K562 (cell line): Measurements from ENCODE around the gene CELF4. TPM values are rescaled to one million over a fixed set of nuclear protein-coding genes. Genes with fewer than 3 reads are reported as not detected.
A peak's percentile ranks its signal among the peaks of the same experiment; 100 is the strongest.
"Not testable (repeated sequence)": the region's sequence is repeated elsewhere in the genome, so short reads cannot be mapped to it uniquely, and the experiment has no call there.

ENCODE experiments used
- ATAC-seq: fragments of 200-7000 bp; cut with Tn5 transposase; 3 replicates; pipeline ENCODE4 v1.9.1; 2020; ENCODE audit warnings: moderate library complexity
- BruUV-seq: library from RNA; stranded (reverse); fragments of 400-500 nt; replicated peaks from 2 replicates; lab custom pipeline; 2021; lab: Mats Ljungman, UMichigan
- CTCF ChIA-PET: fragments of 300-600 bp; formaldehyde crosslinking; extraction: SDS; loops from one replicate; lab custom pipeline; 2021; ENCODE audit warnings: low intra/inter-chr PET ratio; lab: Yijun Ruan, JAX
- POLR2A ChIA-PET: fragments of 300-600, 350-650 bp; sonication (Branson Sonifier 250); formaldehyde crosslinking; extraction: SDS; loops from one replicate; lab custom pipeline; 2021; ENCODE audit warnings: antibody characterized with exemption, inconsistent platforms; lab: Yijun Ruan, JAX
- DNase-seq, 4 experiments: peaks; one replicate each; pipeline versions ENCODE4 v3.0.0 to v3.0.0-alpha.2; 2011 to 2018; ENCODE audit warnings: low spot score in 3 of 4, mixed read lengths in 3 of 4; ENCODE audit errors: extremely low read depth in 1 of 4
- FAIRE-seq: peaks from 2 replicates; lab custom pipeline; 2011; peaks lifted over from hg19 to GRCh38; lab: Jason Lieb, UNC
- H2AFZ ChIP-seq: 2 replicates; pipeline ENCODE4 v1.6.0; 2011; ENCODE audit warnings: low read depth, low read length, control low read depth, inconsistent platforms
- H3K27ac ChIP-seq: fragments of 200-600 bp; 3 replicates; pipeline ENCODE4 v1.8.0; 2011; ENCODE audit warnings: low read depth, mild to moderate bottlenecking, control low read depth, inconsistent platforms, low read length, moderate library complexity, mixed read lengths; ENCODE audit errors: extremely low read depth
- H3K27me3 ChIP-seq, 2 experiments: fragments of 300-600 bp in 1 of 2; 2 replicates in 1 of 2; 3 replicates in 1 of 2; pipeline versions ENCODE4 v1.6.0 to v1.8.0; 2011; ENCODE audit warnings: inconsistent platforms in 2 of 2, low read length in 2 of 2, mild to moderate bottlenecking in 1 of 2, mixed read lengths in 1 of 2, moderate library complexity in 1 of 2; ENCODE audit not compliant: control insufficient read depth in 2 of 2, insufficient read depth in 2 of 2
- H3K36me3 ChIP-seq: fragments of 300-600 bp; 3 replicates; pipeline ENCODE4 v1.8.0; 2011; ENCODE audit warnings: mild to moderate bottlenecking, low read length, inconsistent platforms; ENCODE audit not compliant: control insufficient read depth, insufficient read depth
- H3K4me1 ChIP-seq, 2 experiments: fragments of 200-600 bp in 1 of 2; replicated peaks in 1 of 2; 2 replicates in 1 of 2; 3 replicates in 1 of 2; pipeline versions ENCODE4 v1.5.1 to v1.8.0; 2011; ENCODE audit warnings: inconsistent platforms in 2 of 2, low read length in 2 of 2, mild to moderate bottlenecking in 1 of 2, mixed read lengths in 1 of 2, moderate library complexity in 1 of 2; ENCODE audit not compliant: control insufficient read depth in 2 of 2, insufficient read depth in 2 of 2
- H3K4me2 ChIP-seq: 2 replicates; pipeline ENCODE4 v1.6.1; 2011; ENCODE audit warnings: low read length, control low read depth, inconsistent platforms, mixed read lengths; ENCODE audit not compliant: insufficient read depth
- H3K4me3 ChIP-seq: fragments of 200-600 bp; sonication (generic), shearing (Covaris generic); 2 replicates; pipeline ENCODE4 v1.5.1; 2016; ENCODE audit warnings: control low read depth, inconsistent platforms
- H3K79me2 ChIP-seq: fragments of 200-600 bp; 3 replicates; pipeline ENCODE4 v1.8.0; 2011; ENCODE audit warnings: low read length, inconsistent platforms; ENCODE audit not compliant: control insufficient read depth, insufficient read depth
- H3K9ac ChIP-seq, 2 experiments: 2 replicates each; pipeline versions ENCODE4 v1.6.0 to v1.6.1; 2011; ENCODE audit warnings: low read depth in 2 of 2, low read length in 2 of 2, control low read depth in 1 of 2, inconsistent platforms in 1 of 2, mild to moderate bottlenecking in 1 of 2, mixed read lengths in 1 of 2; ENCODE audit not compliant: insufficient read depth in 1 of 2
- H3K9me1 ChIP-seq: one replicate; pipeline ENCODE4 v1.6.0; 2011; ENCODE audit warnings: inconsistent platforms, mild to moderate bottlenecking, low read length, moderate library complexity; ENCODE audit not compliant: control insufficient read depth, insufficient read depth
- H3K9me3 ChIP-seq: replicated peaks from 2 replicates; pipeline ENCODE4 v1.5.1; 2011; ENCODE audit warnings: low read depth, low read length, inconsistent platforms; ENCODE audit not compliant: control insufficient read depth, insufficient read depth
- H4K20me1 ChIP-seq: replicated peaks from 2 replicates; pipeline ENCODE4 v1.6.1; 2011; ENCODE audit warnings: low read length, inconsistent platforms, mixed read lengths; ENCODE audit not compliant: control insufficient read depth, insufficient read depth
- BRCA1 ChIP-seq, 2 experiments: fragments of 450-650 bp in 1 of 2; sonication (generic) in 1 of 2; formaldehyde crosslinking in 1 of 2; IDR thresholded peaks; 2 replicates each; pipeline versions ENCODE4 v1.5.0 to v1.6.1; 2017 to 2020; ENCODE audit warnings: mild to moderate bottlenecking in 1 of 2, missing genetic modification reagents in 1 of 2
- MECOM ChIP-seq: fragments of 250-450 bp; sonication (Bioruptor Pico); IDR thresholded peaks from 2 replicates; pipeline ENCODE4 v1.8.0; 2022; ENCODE audit warnings: inconsistent platforms
- PPARD ChIP-seq: fragments of 250-450 bp; sonication (Bioruptor Pico); IDR thresholded peaks from 2 replicates; pipeline ENCODE4 v1.8.0; 2022; ENCODE audit warnings: inconsistent platforms, mild to moderate bottlenecking, moderate library complexity
- TARDBP ChIP-seq: fragments of 450-650 bp; IDR thresholded peaks from 2 replicates; pipeline ENCODE4 v1.6.1; 2016
- ZFP36 ChIP-seq: fragments of 150-350 bp; IDR thresholded peaks from 2 replicates; pipeline ENCODE4 v1.6.1; 2018; ENCODE audit warnings: low read length, low read depth; ENCODE audit not compliant: partially characterized antibody
- ZNF232 ChIP-seq: sonication (generic); formaldehyde crosslinking; IDR thresholded peaks from 2 replicates; pipeline ENCODE4 v1.8.0; 2022; ENCODE audit warnings: mild to moderate bottlenecking, missing genetic modification reagents
- WGBS: fragments of 100-300 bp; shearing (Covaris generic); methylation state at CpG from one replicate; pipeline ENCODE4 v1.1.6; 2016; ENCODE audit warnings: low coverage, mixed read lengths; ENCODE audit not compliant: insufficient coverage; ENCODE audit errors: missing lambda C conversion rate; 5-methylcytosine and 5-hydroxymethylcytosine counted together
- in situ Hi-C: fragments of 300-500 bp; cut with MboI; formaldehyde crosslinking; loops from 4 replicates; pipeline ENCODE4 v1.15.0; 2018; ENCODE audit warnings: inconsistent platforms, mixed read lengths
- intact Hi-C: fragments of 100-400 bp; cut with micrococcal nuclease; formaldehyde crosslinking; loops from 2 replicates; pipeline ENCODE4 v1.14.2; 2022
- polyA plus RNA-seq, 8 experiments: library from polyadenylated mRNA; depleted of rRNA in 4 of 8; stranded (reverse) in 5 of 8; unstranded in 3 of 8; fragments of >200 nt; fragmentation: Nextera tagmentation in 2 of 8; fragmentation: Illumina TruSeq in 1 of 8; extraction: Ambion mirVana in 2 of 8; extraction: Trizol in 1 of 8; gene quantifications; 2 replicates each; pipeline versions ENCODE4 v1.2.1 to v1.2.3, GENCODE V29; 2011 to 2014; ENCODE audit warnings: inconsistent platforms in 1 of 8, missing spikeins in 1 of 8
- total RNA-seq, 7 experiments: library from RNA; depleted of rRNA in 6 of 7; stranded (reverse); fragments of >200 nt in 6 of 7; fragmentation: Illumina TruSeq in 2 of 7; extraction: Trizol in 2 of 7; gene quantifications; 2 replicates each; pipeline versions ENCODE4 v1.2.1 to v1.2.3, GENCODE V29; 2011 to 2021; ENCODE audit warnings: low replicate concordance in 1 of 7
- TF ChIP-seq, protein P1 (sequence below): fragments of 200-400 bp; formaldehyde crosslinking; IDR thresholded peaks from 2 replicates; pipeline ENCODE4 v1.6.1; 2017; ENCODE audit warnings: mild to moderate bottlenecking, low read depth, low read length, moderate library complexity
- TF ChIP-seq, protein P2 (sequence below): sonication (generic); formaldehyde crosslinking; IDR thresholded peaks from 2 replicates; pipeline ENCODE4 v1.8.0; 2022; ENCODE audit warnings: mild to moderate bottlenecking, low read depth, missing genetic modification reagents

Gene CELF4
- total and polyA plus RNA-seq, 9 of the 15 experiments (the other 6 are each of a cell fraction or from before 2014, with no cell fraction given): 0.04 to 0.24 (median 0.07) TPM; not detected in 3

DNA sequence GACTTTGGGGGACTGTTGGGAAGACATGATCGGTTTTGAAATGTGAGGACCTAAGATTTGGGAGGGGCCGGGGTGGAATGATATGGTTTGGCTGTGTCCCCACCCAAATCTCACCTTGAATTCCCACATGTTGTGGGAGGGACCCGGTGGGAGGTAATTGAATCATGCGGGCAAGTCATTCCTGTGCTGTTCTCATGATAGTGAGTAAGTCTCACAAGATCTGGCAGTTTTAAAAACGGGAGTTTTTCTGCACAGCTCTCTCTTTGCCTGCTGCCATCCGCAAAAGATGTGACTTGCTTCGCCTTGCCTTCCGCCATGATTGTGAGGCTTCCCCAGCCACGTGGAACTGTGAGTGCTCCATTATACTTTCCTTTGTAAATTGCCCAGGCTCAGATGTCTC lies 207.5 kb downstream of the CELF4 start:
- H3K4me3 ChIP-seq, FAIRE-seq, H3K4me2 ChIP-seq, H3K27ac ChIP-seq, H2AFZ ChIP-seq, BruUV-seq, H3K36me3 ChIP-seq, H3K79me2 ChIP-seq, H3K9me1 ChIP-seq, H3K9me3 ChIP-seq, POLR2A ChIA-PET, H4K20me1 ChIP-seq, in situ Hi-C loops, ATAC-seq, H3K9ac ChIP-seq, intact Hi-C loops, H3K4me1 ChIP-seq, DNase-seq, CTCF ChIA-PET: not testable (repeated sequence)
- peaks cover 0 to 13% of the 10 kb centered on the region in 2 experiments; a peak in 1 of 5 replicates for H3K27me3 ChIP-seq
- WGBS: 3% methylated on average over 9 of the region's 9 CpGs

DNA sequence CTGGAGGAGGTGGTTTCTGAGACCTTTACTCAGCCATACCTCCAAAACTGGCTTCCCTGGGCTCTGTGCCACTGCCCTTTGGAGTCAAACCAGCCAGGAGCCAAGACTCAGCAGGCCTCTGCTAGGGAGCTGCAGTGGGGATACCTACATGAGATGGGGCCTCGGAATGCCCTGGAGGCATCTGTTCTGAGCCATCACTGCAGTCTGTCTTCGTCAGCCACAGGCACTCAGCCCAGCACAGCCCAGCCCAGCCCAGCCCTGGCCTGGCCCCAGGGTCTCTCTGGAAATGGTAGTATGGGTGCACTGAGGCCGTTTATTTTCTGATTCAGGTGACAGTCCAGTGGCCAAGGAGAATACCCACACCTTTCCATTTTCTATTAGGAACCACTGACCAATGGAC lies 209.8 kb downstream of the CELF4 start:
- no peak for FAIRE-seq
- intact Hi-C loops: no loop called here
- CTCF ChIA-PET: no interaction called here
- H3K79me2 ChIP-seq: no peaks in the 10 kb centered on the region
- WGBS: 0% methylated on average over 3 of the region's 3 CpGs
- TF ChIP-seq, protein P1, sequence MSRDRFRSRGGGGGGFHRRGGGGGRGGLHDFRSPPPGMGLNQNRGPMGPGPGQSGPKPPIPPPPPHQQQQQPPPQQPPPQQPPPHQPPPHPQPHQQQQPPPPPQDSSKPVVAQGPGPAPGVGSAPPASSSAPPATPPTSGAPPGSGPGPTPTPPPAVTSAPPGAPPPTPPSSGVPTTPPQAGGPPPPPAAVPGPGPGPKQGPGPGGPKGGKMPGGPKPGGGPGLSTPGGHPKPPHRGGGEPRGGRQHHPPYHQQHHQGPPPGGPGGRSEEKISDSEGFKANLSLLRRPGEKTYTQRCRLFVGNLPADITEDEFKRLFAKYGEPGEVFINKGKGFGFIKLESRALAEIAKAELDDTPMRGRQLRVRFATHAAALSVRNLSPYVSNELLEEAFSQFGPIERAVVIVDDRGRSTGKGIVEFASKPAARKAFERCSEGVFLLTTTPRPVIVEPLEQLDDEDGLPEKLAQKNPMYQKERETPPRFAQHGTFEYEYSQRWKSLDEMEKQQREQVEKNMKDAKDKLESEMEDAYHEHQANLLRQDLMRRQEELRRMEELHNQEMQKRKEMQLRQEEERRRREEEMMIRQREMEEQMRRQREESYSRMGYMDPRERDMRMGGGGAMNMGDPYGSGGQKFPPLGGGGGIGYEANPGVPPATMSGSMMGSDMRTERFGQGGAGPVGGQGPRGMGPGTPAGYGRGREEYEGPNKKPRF: no peak
- peak; percentile 73 for TF ChIP-seq ZFP36
- no peak for TF ChIP-seq PPARD (CRISPR knock-in tag)
- no peak for TF ChIP-seq MECOM (CRISPR knock-in tag)
- no peak for TF ChIP-seq BRCA1 (IDR thresholded peaks at IDR 0.05)
- no peak for TF ChIP-seq BRCA1 (CRISPR knock-in tag; IDR thresholded peaks at IDR 0.05)
- no peak for TF ChIP-seq ZNF232 (CRISPR knock-in tag)
- TF ChIP-seq, protein P2, sequence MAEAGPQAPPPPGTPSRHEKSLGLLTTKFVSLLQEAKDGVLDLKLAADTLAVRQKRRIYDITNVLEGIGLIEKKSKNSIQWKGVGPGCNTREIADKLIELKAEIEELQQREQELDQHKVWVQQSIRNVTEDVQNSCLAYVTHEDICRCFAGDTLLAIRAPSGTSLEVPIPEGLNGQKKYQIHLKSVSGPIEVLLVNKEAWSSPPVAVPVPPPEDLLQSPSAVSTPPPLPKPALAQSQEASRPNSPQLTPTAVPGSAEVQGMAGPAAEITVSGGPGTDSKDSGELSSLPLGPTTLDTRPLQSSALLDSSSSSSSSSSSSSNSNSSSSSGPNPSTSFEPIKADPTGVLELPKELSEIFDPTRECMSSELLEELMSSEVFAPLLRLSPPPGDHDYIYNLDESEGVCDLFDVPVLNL (CRISPR knock-in tag): no peak
- TF ChIP-seq TARDBP: no peak
- no peak for DNase-seq
- no peak overlapping the region for H3K4me2 ChIP-seq
- H3K9me3 ChIP-seq: no peaks in the 10 kb centered on the region
- no peaks in the 10 kb centered on the region for H4K20me1 ChIP-seq
- no peak overlapping the region for H3K9ac ChIP-seq
- POLR2A ChIA-PET: no interaction called here
- H3K4me1 ChIP-seq: no peaks in the 10 kb centered on the region
- no TSS peak for BruUV-seq
- H3K27me3 ChIP-seq: no peaks in the 10 kb centered on the region; a peak in 1 of 5 replicates
- H2AFZ ChIP-seq: no peak overlapping the region
- H3K4me3 ChIP-seq: no peak overlapping the region
- no peaks in the 10 kb centered on the region for H3K36me3 ChIP-seq
- in situ Hi-C loops: no loop called here
- ATAC-seq: no peak
- H3K9me1 ChIP-seq: no peaks in the 10 kb centered on the region
- no peak overlapping the region for H3K27ac ChIP-seq
